Right lung (tissue), 10 donors: ENCODE results near the gene TEPSIN. TPM values are rescaled to one million over a fixed set of nuclear protein-coding genes. Genes with fewer than 3 reads are reported as not detected.

Source experiments
- DNase-seq, 2 donors: peaks; one replicate each; pipeline ENCODE4 v3.0.0-alpha.2; 2013
- long read RNA-seq, 8 donors: transcript quantifications; one replicate each; lab custom pipeline, GENCODE V29; 2026
- polyA plus RNA-seq, 5 donors: library from polyadenylated mRNA; unstranded; fragments of 120-200 nt; gene quantifications; one replicate each; pipeline versions ENCODE4 v1.2.1 to v1.2.3, GENCODE V29; 2013; ENCODE audit warnings: inconsistent platforms in 1 of 5, low replicate concordance in 1 of 5; ENCODE audit not compliant: insufficient read length in 5 of 5, insufficient read depth in 1 of 5

TEPSIN gene, protein sequence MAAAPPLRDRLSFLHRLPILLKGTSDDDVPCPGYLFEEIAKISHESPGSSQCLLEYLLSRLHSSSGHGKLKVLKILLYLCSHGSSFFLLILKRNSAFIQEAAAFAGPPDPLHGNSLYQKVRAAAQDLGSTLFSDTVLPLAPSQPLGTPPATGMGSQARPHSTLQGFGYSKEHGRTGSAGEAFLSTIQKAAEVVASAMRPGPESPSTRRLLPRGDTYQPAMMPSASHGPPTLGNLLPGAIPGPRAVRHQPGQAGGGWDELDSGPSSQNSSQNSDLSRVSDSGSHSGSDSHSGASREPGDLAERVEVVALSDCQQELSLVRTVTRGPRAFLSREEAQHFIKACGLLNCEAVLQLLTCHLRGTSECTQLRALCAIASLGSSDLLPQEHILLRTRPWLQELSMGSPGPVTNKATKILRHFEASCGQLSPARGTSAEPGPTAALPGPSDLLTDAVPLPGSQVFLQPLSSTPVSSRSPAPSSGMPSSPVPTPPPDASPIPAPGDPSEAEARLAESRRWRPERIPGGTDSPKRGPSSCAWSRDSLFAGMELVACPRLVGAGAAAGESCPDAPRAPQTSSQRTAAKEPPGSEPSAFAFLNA
- 10 to 100 TPM; 12.7 to 29.0 (median 18.3) TPM for polyA plus RNA-seq
- long read RNA-seq, donor 1, partial matches to known transcripts = 26 of 171 reads
- long read RNA-seq, donor 1, other reads (novel, unspliced or antisense) = 143 of 171 reads
- long read RNA-seq, donor 2, partial matches to known transcripts = 0 of 1 reads
- long read RNA-seq, donor 2, other reads (novel, unspliced or antisense) = 0 of 1 reads
- long read RNA-seq, donor 3, partial matches to known transcripts = 0 of 1 reads
- long read RNA-seq, donor 3, other reads (novel, unspliced or antisense) = 0 of 1 reads
- long read RNA-seq, donor 4 = 0 reads
- long read RNA-seq, donor 5, partial matches to known transcripts = 0 of 3 reads
- long read RNA-seq, donor 5, other reads (novel, unspliced or antisense) = 0 of 3 reads
- long read RNA-seq, donor 6, partial matches to known transcripts = 0 of 1 reads
- long read RNA-seq, donor 6, other reads (novel, unspliced or antisense) = 0 of 1 reads
- long read RNA-seq, donor 7, partial matches to known transcripts = 0 of 4 reads
- long read RNA-seq, donor 7, other reads (novel, unspliced or antisense) = 0 of 4 reads
- long read RNA-seq, donor 8, partial matches to known transcripts = 0 of 1 reads
- long read RNA-seq, donor 8, other reads (novel, unspliced or antisense) = 0 of 1 reads

GRCh38 chr17:81238815-81239713 lies at the start of gene TEPSIN, which contains the start of gene NDUFAF8:
Gene TEPSIN, minus strand, starts transcription at chr17:81239055. Its CDS starts 22 bp downstream, at chr17:81239033.
Gene NDUFAF8, plus strand, starts transcription at chr17:81239318. Its CDS starts 46 bp downstream, at chr17:81239364.
- DNase-seq = peak; percentile 99

GRCh38 chr17:81287741-81288430 lies 49.0 kb upstream of the TEPSIN start:
- no peak for DNase-seq

GRCh38 chr17:81287152-81287551 lies 48.3 kb upstream of the TEPSIN start:
- no peak for DNase-seq

DNA sequence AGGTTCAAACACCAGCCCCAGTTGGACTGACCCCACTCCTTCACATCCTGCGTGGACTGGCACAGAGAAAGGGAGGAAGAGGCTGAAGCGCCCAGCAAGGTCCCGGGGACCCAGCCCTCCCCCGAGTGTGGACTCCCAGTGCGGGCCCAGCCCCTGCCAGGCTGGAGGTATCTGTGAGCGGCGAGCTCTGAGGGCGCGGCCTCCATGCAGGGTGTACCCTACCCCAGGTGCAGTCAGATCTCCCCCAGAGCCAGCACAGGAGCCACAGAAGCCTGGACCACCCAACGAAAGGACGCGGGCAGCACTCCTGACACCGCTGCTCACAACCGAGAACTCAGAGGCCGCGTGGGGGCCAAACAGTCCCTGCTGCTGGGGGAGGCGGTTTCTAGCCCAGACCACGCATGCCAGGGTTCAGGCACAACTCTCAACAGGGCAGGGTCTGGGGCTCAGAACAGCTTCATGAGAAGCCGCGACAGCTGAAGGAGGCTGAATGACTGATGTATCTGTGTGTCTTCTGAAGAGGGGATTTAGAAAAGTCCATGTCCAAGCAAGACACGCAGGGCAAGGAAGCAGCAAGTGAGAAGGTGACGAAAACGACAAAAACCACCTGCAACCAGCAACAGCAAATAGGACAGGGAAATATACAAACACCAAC lies 47.8 kb upstream of the TEPSIN start:
- DNase-seq = no peak

DNA sequence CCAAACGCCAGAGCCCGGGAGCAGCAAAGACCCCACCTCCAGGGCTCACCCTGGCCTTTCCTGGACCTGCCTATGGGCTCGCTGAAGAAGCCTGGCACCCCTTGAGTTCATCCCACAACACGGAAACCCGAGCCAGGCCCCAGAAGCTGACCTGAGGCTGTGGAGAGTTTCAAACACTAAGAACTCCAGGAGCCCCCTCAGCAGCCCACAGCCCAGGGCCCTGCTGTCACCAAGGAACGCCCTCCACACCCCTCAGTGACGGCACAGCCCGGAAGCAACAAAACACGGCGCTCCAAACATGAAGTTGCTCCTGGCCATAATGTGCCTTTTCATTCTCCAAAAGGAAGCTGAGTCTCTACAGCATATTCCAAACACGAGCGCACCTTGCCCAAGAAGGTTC lies 47.0 kb upstream of the TEPSIN start:
- DNase-seq = no peak

DNA sequence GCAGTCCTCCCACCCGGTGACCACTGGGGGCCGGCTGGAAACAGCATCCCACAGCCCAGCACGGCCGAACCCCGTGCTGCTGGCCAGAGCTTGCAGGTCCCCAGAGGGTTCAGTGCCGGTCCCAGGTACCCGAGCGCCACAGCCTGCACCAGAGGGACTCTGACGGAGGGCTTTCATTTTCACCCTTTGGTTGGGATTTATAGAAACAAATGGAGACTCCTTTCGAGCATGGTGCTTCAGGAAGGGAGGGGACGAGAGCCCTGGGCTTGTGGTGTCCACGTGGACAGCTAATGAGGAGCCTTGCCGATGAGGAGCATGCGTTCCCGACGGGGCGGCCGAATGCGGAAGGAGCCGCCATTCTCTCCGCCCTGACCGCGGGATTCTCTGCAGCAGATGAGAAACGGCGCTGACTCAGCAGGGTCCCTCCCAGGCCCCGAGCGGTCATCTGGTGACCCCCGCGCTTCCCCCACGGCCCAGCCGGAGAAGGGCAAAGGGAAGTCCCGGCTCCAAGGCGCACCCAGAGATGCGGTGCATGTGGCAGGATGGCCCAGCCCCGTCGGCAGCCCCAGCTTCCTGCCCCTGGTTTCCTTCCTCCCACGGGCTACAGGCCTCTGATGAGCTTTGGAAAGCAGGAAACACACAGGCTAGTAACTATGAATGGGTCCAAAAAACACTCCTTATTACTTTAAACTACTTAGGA lies 46.5 kb upstream of the TEPSIN start:
- peak in 1 of 2 donors; percentile 43 for DNase-seq

DNA sequence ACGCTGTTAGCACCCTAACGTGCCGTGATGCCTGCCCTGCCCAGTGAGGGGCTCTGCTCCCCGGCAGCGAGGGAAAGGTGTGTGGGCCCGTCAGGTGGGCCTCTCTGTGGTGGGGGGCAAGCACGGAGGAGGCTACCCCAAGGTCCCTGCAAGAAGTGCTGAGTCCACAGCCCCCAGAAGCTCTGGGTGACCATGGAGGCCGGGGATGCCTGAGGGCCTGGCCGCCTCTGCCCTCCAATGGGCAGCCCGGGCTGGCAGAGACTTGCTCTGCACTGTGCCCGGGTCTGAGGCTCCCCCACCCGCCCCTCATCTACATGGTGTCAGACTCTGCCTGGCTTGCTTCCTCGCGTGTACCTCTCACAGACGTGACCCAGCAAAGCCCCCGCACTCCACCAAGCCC lies 44.0 kb upstream of the TEPSIN start:
- DNase-seq = no peak

GRCh38 chr17:81282141-81282540 lies 43.3 kb upstream of the TEPSIN start:
- no peak for DNase-seq

- DNase-seq = no peak
These were observed 41.7 kb upstream of the TEPSIN start for GRCh38 chr17:81280571-81280970.

GRCh38 chr17:81279278-81280275 lies 40.7 kb upstream of the TEPSIN start:
- no peak for DNase-seq

DNA sequence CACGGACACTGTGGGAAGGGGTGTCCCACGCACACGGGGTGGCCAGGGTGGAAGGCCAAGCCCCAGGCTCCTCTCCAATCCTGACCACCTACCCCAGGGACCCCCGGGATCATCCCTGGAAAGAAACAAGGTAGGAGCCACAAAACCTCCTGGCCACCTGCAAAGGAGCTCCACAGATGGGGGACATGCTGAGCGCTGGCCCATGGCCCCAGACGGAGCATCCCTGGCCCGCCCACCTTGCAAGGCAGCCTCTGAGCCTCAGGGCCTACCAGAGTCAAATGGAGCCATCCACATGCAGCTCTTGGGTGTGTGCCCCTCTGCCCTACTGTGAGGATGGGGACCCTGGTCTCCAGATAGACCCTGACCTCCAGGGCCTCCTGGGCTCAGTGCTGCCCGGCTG lies 40.0 kb upstream of the TEPSIN start:
- no peak for DNase-seq

DNA sequence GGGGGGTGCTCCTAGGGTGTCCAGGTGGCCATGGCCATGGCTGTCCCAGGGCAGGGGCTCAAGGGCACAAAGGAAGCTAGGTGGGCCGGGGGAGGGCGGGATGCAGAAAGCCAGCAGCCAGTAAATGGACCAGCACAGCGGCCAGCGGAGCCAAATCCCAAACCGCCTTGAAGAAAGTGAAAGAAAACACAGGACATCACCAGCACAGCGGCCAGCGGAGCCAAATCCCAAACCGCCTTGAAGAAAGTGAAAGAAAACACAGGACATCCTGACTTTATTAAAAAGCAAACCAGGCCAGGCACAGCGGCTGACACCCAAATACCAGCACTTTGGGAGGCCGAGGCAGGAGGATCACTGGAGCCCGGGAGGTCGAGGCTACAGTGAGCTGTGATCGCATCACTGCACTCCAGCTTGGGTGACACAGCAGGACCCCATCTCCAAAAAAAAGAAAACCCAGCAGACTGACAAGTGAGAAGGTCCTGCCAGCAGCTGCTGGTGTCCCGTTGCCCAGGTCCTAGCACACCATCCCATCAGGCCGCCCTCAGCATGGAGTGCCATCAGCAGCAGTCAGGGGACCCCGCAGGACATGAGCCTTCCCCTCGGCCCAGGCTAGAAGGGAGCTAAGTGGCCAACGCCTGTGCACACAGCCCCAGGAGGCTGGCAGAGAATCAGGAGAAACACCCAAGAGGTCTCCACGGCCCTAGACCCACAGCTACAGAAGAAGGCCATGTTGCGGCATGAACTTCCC lies 39.3 kb upstream of the TEPSIN start:
- no peak for DNase-seq

GRCh38 chr17:81277421-81277820 lies 38.6 kb upstream of the TEPSIN start:
- DNase-seq = peak; percentile 70 to 80

- no peak for DNase-seq
These were observed 37.9 kb upstream of the TEPSIN start for GRCh38 chr17:81276781-81277180.

DNA sequence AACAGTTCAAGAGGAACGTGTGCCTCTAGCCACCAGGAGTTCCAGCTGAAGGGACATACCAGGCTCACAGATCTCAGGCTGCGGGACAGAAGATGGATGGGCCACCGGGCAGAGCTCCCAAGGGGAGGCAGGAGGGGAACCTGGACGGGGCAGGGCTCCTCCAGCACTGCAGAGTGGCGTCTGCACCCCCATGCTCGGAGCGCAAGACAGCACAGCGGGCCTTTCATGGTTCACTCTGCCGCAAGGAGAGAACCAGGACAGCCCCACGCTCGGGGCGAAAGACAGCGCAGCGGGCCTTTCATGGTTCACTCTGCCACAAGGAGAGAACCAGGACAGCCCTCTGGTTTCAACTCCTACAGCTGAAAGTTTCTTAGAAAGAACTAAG lies 35.6 kb upstream of the TEPSIN start:
- DNase-seq = no peak

- DNase-seq = no peak
These were observed 35.0 kb upstream of the TEPSIN start for GRCh38 chr17:81273698-81274470.
